ENCODE data around the gene MLX.
A peak's percentile ranks its signal among the peaks of the same experiment; 100 is the strongest.

The MLX gene

DNA sequence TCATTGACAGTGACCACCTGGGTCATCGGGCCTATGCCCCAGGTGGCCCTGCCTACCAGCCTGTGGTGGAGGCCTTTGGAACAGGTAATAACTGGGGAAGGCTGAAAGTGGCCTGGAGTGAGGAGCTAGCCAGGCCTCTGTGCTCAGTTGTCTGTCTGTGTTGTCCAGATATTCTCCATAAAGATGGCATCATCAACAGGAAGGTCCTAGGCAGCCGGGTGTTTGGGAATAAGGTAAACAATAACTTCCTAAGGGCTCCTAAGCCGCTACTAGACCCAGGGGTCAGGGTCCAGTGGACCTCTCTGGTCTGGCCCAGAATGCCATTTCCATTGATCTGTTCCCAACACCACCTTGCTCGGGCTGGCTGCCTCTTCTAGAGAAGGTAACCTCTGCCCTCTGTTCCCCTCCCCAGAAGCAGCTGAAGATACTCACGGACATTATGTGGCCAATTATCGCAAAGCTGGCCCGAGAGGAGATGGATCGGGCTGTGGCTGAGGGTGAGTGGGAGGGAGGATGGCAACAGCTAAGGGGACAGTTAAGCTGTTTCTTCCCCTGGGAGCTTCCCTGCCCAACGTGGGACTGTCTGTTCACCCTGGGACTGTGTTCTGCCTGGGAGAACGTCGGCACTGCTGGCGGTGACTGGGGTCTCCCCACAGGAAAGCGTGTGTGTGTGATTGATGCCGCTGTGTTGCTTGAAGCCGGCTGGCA is 1.9 kb upstream of the MLX start:
- Histone ChIP-seq H3K9me3 (ENCODE audit: control insufficient read depth in 1 of 2, low read length in 2 of 2) (no peaks in the 10 kb centered on the region), H3K4me3 (ENCODE audit: low read depth in 1 of 2, low read length in 2 of 2) (no peak overlapping the region), H3K27me3 (ENCODE audit: control insufficient read depth in 1 of 2, insufficient read depth in 2 of 2, low read length in 2 of 2) (no peaks in the 10 kb centered on the region), H3K9ac (ENCODE audit: low read depth in 1 of 2, low read length in 2 of 2) (no peak overlapping the region), H3K36me3 (ENCODE audit: control insufficient read depth in 1 of 2, insufficient read depth in 2 of 2, low read length in 2 of 2) (peaks cover 39 to 45% of the 10 kb centered on the region in 2 donors), H3K27ac (ENCODE audit: low read depth, low read length) (no peak overlapping the region), H3K4me1 (ENCODE audit: control insufficient read depth in 1 of 2, insufficient read depth in 2 of 2, low read length in 2 of 2) (peaks cover 42 to 62% of the 10 kb centered on the region in 2 donors)

DNA sequence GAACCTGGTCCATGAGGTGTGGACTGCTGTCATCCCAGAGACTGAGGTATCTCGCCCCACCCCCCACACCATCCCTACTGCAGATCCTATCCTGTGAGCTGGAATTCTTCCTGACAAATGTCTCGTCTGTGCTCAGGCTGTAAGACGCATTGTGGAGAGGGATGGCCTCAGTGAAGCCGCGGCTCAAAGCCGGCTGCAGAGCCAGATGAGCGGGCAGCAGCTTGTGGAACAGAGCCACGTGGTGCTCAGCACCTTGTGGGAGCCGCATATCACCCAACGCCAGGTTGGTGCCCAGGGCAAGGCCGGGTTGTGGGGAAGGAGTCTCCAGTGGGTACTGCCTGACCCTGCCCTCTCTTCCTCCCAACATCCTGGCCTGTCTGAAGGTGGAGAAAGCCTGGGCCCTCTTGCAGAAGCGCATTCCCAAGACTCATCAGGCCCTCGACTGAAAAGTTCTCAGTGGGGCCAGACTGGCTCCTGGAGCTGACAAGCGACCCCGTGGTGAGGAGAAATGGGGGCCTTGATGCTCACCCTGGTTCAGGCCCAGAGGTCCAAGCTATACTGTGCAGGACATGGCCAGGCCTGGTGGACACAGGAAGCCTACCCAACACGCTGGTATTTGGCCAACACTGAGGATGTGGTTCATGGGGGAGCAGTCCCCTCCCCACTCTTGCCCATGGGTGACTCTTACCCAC is 1.2 kb upstream of the MLX start:
- Histone ChIP-seq H3K36me3 (ENCODE audit: control insufficient read depth in 1 of 2, insufficient read depth in 2 of 2, low read length in 2 of 2) (peaks cover 43 to 52% of the 10 kb centered on the region in 2 donors), H3K9me3 (ENCODE audit: control insufficient read depth in 1 of 2, low read length in 2 of 2) (no peaks in the 10 kb centered on the region), H3K27ac (ENCODE audit: low read depth, low read length) (no peak overlapping the region), H3K4me3 (ENCODE audit: low read depth in 1 of 2, low read length in 2 of 2) (no peak overlapping the region), H3K27me3 (ENCODE audit: control insufficient read depth in 1 of 2, insufficient read depth in 2 of 2, low read length in 2 of 2) (no peaks in the 10 kb centered on the region), H3K9ac (ENCODE audit: low read depth in 1 of 2, low read length in 2 of 2) (peak overlapping the region in 1 of 2 donors; percentile 85), H3K4me1 (ENCODE audit: control insufficient read depth in 1 of 2, insufficient read depth in 2 of 2, low read length in 2 of 2) (peaks cover 42 to 62% of the 10 kb centered on the region in 2 donors)

DNA sequence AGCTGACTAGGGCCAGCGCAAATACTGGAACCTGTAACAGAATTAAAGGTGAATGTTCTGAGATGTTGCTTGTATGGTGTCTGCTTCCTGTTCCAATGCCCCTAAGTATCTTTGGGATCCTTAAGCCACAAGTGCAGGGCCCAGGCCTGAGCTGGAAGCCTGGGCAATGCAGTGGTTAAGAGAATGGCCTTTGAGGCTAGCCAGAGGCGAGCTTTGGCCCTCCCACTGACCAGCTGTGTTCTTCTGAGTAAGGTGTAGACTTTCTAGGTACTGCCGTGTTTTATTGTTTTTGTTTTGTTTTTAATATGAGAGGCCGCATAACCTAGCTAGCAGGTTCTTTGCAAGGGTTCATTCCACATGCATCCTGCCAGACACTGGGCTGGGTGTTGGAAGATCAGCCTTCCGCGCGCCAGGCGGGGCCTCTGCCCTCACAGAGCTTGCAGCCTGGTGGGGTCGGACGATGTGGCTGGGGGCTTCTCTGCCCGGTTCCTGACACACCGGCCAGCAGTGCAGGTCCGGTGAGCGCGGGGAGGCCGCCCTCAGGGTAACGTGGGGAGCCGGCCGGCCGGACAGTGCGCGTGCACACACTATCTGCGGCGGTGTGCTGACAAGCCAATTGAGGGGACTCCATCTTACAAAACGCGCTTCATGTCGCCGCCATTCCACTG is 551 bp upstream of the MLX start:
- Histone ChIP-seq H3K9me3 (ENCODE audit: control insufficient read depth in 1 of 2, low read length in 2 of 2) (no peaks in the 10 kb centered on the region), H3K9ac (ENCODE audit: low read depth in 1 of 2, low read length in 2 of 2) (peak overlapping the region; percentile 56 to 85), H3K27ac (ENCODE audit: low read depth, low read length) (peak overlapping the region; percentile 93), H3K4me1 (ENCODE audit: control insufficient read depth in 1 of 2, insufficient read depth in 2 of 2, low read length in 2 of 2) (peaks cover 42 to 60% of the 10 kb centered on the region in 2 donors), H3K4me3 (ENCODE audit: low read depth in 1 of 2, low read length in 2 of 2) (peak overlapping the region; percentile 81 to 93), H3K27me3 (ENCODE audit: control insufficient read depth in 1 of 2, insufficient read depth in 2 of 2, low read length in 2 of 2) (no peaks in the 10 kb centered on the region), H3K36me3 (ENCODE audit: control insufficient read depth in 1 of 2, insufficient read depth in 2 of 2, low read length in 2 of 2) (peaks cover 44 to 58% of the 10 kb centered on the region in 2 donors)

DNA sequence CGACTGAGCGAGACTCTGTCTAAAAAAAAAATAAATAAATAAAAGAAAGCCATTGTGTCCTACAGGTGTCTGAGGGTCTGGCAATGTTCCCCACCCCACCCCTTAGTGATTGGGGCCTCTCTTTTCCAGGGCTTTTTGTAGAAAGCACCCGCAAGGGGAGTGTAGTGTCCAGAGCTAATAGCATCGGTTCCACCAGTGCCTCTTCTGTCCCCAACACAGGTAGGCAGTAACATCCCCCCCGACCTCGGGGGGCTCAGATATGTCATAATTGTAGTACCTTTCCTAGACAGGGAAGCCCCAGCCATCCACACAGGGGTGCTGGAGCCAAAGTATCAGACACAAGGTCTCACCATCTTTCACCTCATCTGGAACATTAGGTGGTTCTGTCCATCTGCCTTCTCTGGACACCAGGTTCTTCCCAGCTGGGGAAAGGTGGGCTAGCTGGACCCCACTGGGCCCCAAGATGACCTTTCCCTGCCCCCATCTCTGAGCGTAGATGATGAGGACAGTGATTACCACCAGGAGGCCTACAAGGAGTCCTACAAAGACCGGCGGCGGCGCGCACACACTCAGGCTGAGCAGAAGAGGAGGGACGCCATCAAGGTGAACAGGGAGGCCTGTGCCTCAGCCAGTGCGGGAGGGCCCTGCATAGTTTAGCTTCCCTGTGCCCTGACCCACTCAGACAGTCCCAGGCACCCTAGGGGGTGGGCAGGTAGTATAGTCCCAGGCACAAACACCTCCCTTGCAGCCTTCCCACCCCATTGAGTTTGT is 1.6 kb downstream of the MLX start:
- Histone ChIP-seq H3K36me3 (ENCODE audit: control insufficient read depth in 1 of 2, insufficient read depth in 2 of 2, low read length in 2 of 2) (peaks cover 60 to 75% of the 10 kb centered on the region in 2 donors), H3K4me3 (ENCODE audit: low read depth in 1 of 2, low read length in 2 of 2) (peak overlapping the region in 1 of 2 donors; percentile 20), H3K9me3 (ENCODE audit: control insufficient read depth in 1 of 2, low read length in 2 of 2) (no peaks in the 10 kb centered on the region), H3K4me1 (ENCODE audit: control insufficient read depth in 1 of 2, insufficient read depth in 2 of 2, low read length in 2 of 2) (peaks cover 29 to 43% of the 10 kb centered on the region in 2 donors), H3K27me3 (ENCODE audit: control insufficient read depth in 1 of 2, insufficient read depth in 2 of 2, low read length in 2 of 2) (no peaks in the 10 kb centered on the region), H3K9ac (ENCODE audit: low read depth in 1 of 2, low read length in 2 of 2) (peak overlapping the region in 1 of 2 donors; percentile 35), H3K27ac (ENCODE audit: low read depth, low read length) (no peak overlapping the region)

DNA sequence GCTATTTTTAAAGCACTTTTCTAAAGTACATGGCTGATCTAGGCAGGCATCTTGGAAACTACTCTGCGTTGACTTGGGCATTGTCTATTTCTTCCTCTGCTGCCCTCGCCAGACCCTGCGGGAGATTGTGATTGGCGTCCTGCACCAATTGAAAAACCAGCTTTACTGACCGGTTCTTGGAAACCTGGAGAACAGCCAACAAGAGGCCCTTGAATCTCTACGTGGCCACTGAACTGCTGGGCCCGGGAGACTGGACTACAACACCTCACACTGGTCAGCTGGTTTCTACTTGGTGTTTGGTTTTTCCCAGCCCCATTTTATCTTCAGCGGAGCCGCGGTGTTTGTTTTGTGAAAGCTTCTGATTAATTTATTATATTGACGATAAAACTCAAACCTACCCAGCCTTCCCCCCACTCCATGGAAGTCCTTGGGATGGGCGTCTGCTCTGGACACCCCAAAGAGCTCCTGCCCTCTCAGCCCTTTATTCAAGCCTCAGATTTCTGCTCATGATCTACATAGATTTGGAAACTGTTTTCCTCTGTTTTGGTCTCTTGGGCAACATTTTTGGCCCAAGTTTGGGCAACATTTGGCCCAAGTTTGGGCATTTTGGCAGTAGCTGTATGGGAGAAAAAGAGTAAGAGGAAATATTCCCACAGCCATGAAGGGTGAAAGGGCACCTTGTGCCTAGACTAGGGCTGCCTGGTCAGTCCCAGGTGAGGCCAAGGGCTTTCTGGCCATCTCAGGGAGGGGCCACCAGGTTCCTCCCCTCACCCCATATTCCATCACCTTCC is 4.7 kb downstream of the MLX start:
- no peak overlapping the region for H3K27ac ChIP-seq (ENCODE audit: low read depth, low read length)
- no peaks in the 10 kb centered on the region for H3K27me3 ChIP-seq (ENCODE audit: control insufficient read depth in 1 of 2, insufficient read depth in 2 of 2, low read length in 2 of 2)
- no peak overlapping the region for H3K4me3 ChIP-seq (ENCODE audit: low read depth in 1 of 2, low read length in 2 of 2)
- no peak overlapping the region for H3K9ac ChIP-seq (ENCODE audit: low read depth in 1 of 2, low read length in 2 of 2)
- H3K9me3 ChIP-seq (ENCODE audit: control insufficient read depth in 1 of 2, low read length in 2 of 2): no peaks in the 10 kb centered on the region
- H3K4me1 ChIP-seq (ENCODE audit: control insufficient read depth in 1 of 2, insufficient read depth in 2 of 2, low read length in 2 of 2): peaks cover 19 to 23% of the 10 kb centered on the region in 2 donors
- H3K36me3 ChIP-seq (ENCODE audit: control insufficient read depth in 1 of 2, insufficient read depth in 2 of 2, low read length in 2 of 2): peaks cover 53 to 67% of the 10 kb centered on the region in 2 donors

DNA sequence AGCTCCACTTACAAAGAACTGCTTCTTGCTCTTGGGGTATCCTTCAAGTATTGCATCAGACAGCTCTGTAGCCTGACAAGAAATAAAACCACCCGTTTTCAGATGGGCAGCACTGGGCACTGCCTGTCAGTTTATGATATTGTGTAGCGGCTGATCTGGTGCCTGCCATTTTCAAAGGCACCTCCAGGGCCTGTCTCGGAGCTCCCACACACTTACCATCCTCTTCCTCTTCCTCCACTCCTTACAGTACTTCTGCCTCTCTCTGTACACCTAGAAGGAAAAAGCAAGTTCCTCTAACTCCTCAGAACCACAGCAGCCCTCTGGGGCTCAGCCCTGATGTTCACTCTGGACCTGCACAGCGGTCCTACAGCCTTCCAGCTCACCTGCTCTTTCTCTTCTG is 6.2 kb downstream of the MLX start:
- peaks cover 53 to 67% of the 10 kb centered on the region in 2 donors for H3K36me3 ChIP-seq (ENCODE audit: control insufficient read depth in 1 of 2, insufficient read depth in 2 of 2, low read length in 2 of 2)
- H3K4me1 ChIP-seq (ENCODE audit: control insufficient read depth in 1 of 2, insufficient read depth in 2 of 2, low read length in 2 of 2): peaks cover 24 to 26% of the 10 kb centered on the region in 2 donors
- H3K27ac ChIP-seq (ENCODE audit: low read depth, low read length): no peak overlapping the region
- H3K9ac ChIP-seq (ENCODE audit: low read depth in 1 of 2, low read length in 2 of 2): no peak overlapping the region
- H3K4me3 ChIP-seq (ENCODE audit: low read depth in 1 of 2, low read length in 2 of 2): no peak overlapping the region
- no peaks in the 10 kb centered on the region for H3K9me3 ChIP-seq (ENCODE audit: control insufficient read depth in 1 of 2, low read length in 2 of 2)
- H3K27me3 ChIP-seq (ENCODE audit: control insufficient read depth in 1 of 2, insufficient read depth in 2 of 2, low read length in 2 of 2): no peaks in the 10 kb centered on the region

DNA sequence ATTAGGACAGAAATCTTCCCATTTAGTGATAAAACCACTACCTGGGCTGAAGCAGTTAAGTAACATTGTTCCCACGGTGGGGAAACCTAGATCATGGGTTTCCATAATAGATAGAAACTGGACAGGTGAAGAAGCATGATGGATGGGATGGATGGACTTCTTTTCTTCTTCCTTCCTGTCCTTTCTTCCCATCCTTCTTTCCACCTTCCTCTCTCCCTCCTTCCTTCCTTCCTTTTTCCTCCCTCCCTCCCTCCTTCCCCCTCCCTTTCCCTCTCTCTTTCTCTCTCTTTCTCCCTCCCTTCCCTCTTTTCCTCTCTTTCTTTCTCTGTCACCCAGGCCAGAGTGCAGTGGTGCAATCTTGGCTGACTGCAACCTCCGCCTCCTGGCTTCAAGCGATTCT is 7.6 kb downstream of the MLX start:
- H3K9ac ChIP-seq (ENCODE audit: low read depth in 1 of 2, low read length in 2 of 2): no peak overlapping the region
- peaks cover 42 to 58% of the 10 kb centered on the region in 2 donors for H3K36me3 ChIP-seq (ENCODE audit: control insufficient read depth in 1 of 2, insufficient read depth in 2 of 2, low read length in 2 of 2)

DNA sequence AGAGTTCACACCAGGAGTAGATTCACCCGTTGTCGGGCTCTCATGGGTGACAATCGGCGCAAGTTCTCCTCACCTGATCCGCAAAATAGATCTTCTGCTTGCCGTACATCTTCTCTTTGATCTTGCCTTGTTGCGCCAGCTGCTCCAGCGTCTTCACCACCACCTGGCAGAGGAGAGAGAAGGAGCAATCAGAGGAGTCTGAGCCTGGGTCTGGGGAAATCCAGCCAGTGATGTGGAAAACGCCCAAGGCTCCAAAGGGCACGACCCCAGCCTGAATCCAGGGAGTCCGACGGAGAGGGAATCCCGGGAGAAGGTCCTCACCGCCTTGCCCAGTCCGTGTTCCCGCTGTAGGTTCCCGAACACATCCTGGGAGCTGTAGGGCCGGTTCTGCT is 10.2 kb downstream of the MLX start:
- peak overlapping the region; percentile 77 to 78 for H3K9ac ChIP-seq (ENCODE audit: low read depth in 1 of 2, low read length in 2 of 2)
- H3K9me3 ChIP-seq (ENCODE audit: control insufficient read depth in 1 of 2, low read length in 2 of 2): no peaks in the 10 kb centered on the region
- H3K36me3 ChIP-seq (ENCODE audit: control insufficient read depth in 1 of 2, insufficient read depth in 2 of 2, low read length in 2 of 2): peaks cover 39 to 57% of the 10 kb centered on the region in 2 donors
- H3K4me3 ChIP-seq (ENCODE audit: low read depth in 1 of 2, low read length in 2 of 2): peak overlapping the region; percentile 89 to 95
- no peaks in the 10 kb centered on the region for H3K27me3 ChIP-seq (ENCODE audit: control insufficient read depth in 1 of 2, insufficient read depth in 2 of 2, low read length in 2 of 2)
- H3K4me1 ChIP-seq (ENCODE audit: control insufficient read depth in 1 of 2, insufficient read depth in 2 of 2, low read length in 2 of 2): peaks cover 17 to 22% of the 10 kb centered on the region in 2 donors
- no peak overlapping the region for H3K27ac ChIP-seq (ENCODE audit: low read depth, low read length)

More for the DNA sequence above, 7.6 kb downstream of the MLX start:
- H3K4me1 ChIP-seq (ENCODE audit: control insufficient read depth in 1 of 2, insufficient read depth in 2 of 2, low read length in 2 of 2): peaks cover 18 to 22% of the 10 kb centered on the region in 2 donors
- no peaks in the 10 kb centered on the region for H3K27me3 ChIP-seq (ENCODE audit: control insufficient read depth in 1 of 2, insufficient read depth in 2 of 2, low read length in 2 of 2)
- no peak overlapping the region for H3K27ac ChIP-seq (ENCODE audit: low read depth, low read length)
- no peak overlapping the region for H3K4me3 ChIP-seq (ENCODE audit: low read depth in 1 of 2, low read length in 2 of 2)
- H3K9me3 ChIP-seq (ENCODE audit: control insufficient read depth in 1 of 2, low read length in 2 of 2): no peaks in the 10 kb centered on the region

DNA sequence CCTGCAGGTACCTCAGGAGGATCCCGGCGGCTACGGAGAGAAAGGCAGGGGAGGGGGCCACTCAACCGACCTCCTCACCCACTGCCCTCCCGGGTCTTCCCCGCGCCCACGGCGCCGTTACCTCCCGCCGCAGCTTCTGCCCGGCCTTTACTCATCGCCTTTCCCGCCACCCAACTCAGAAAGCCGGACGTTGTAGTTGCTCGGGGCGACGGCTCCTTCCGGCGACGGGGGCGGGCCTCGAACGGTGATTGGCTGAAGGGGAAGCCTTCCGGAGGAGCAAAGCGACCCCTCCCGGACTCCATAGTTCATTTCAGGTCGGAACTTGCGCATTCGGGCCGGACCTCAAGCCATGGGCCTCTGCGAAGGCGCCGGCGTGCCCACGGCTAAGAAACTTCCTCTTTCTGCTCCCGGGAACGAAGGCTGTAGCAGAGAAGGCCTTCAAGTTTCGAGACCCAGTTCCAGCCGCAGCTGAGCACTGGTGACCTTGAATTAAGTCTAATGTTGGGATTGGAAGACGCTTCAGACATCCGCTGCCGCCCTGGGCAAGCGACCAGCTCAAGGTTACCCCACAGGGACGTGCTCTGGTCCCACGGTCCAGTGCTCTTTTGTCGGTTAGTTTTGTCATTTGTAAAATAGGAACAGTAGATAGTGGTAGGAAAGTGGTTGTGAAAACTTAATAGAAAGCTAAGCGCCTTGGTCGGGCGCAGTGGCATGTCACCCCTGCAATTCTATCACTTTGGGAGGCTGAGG is 10.8 kb downstream of the MLX start, which contains the start of gene PSMC3IP:
Gene PSMC3IP (minus strand): TSS at position 198 of the 750 bp plus-strand sequence. CDS start 43 bp downstream, at position 155.
- Histone ChIP-seq H3K9ac (ENCODE audit: low read depth in 1 of 2, low read length in 2 of 2) (peak within 1 kb of the TSS; percentile 77 to 95), H3K36me3 (ENCODE audit: control insufficient read depth in 1 of 2, insufficient read depth in 2 of 2, low read length in 2 of 2) (peaks cover 42 to 59% of the 10 kb centered on the region in 2 donors)

More for the DNA sequence above, 10.8 kb downstream of the MLX start, which contains the start of gene PSMC3IP:
- H3K9me3 ChIP-seq (ENCODE audit: control insufficient read depth in 1 of 2, low read length in 2 of 2): no peaks in the 10 kb centered on the region
- H3K4me3 ChIP-seq (ENCODE audit: low read depth in 1 of 2, low read length in 2 of 2): peak within 1 kb of the TSS; percentile 89 to 95
- peak within 1 kb of the TSS; percentile 74 for H3K27ac ChIP-seq (ENCODE audit: low read depth, low read length)
- peaks cover 17 to 22% of the 10 kb centered on the region in 2 donors for H3K4me1 ChIP-seq (ENCODE audit: control insufficient read depth in 1 of 2, insufficient read depth in 2 of 2, low read length in 2 of 2)
- no peaks in the 10 kb centered on the region for H3K27me3 ChIP-seq (ENCODE audit: control insufficient read depth in 1 of 2, insufficient read depth in 2 of 2, low read length in 2 of 2)
